HG03139 (cell line): ENCODE data around the gene COMMD4.
"Not testable (repeated sequence)": the region's sequence is repeated elsewhere in the genome, so short reads cannot be mapped to it uniquely, and the experiment has no call there.

Experiments used
- ATAC-seq: cut with Tn5 transposase; IDR thresholded peaks from one replicate; pipeline ENCODE4 v1.9.1; 2021; ENCODE audit not compliant: unreplicated experiment

COMMD4 gene

GRCh38 chr15:75369897-75370581 lies 34.2 kb downstream of the COMMD4 start:
- ATAC-seq: no peak

GRCh38 chr15:75371486-75371885 lies 35.6 kb downstream of the COMMD4 start:
- ATAC-seq: no peak

GRCh38 chr15:75371901-75372688 lies 36.2 kb downstream of the COMMD4 start:
- no peak for ATAC-seq

DNA sequence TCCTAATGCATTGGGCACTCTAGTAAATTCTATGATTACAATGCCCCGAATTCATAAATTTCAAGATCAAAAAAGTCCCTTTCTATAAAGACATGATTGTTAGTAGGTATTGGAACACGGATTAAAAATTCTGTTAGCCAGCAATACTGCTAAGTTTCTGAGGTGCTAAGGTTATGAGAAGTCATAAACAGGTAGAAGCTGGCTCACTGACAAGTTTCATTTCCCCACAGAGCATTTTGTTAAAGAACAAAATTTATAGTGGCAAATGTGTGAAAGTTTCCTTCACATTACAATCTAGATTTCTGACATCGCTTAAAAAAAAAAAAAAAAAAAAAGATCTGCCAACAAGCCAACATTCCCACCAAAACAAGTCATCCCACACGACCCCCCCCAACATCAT lies 44.9 kb downstream of the COMMD4 start:
- no peak for ATAC-seq

DNA sequence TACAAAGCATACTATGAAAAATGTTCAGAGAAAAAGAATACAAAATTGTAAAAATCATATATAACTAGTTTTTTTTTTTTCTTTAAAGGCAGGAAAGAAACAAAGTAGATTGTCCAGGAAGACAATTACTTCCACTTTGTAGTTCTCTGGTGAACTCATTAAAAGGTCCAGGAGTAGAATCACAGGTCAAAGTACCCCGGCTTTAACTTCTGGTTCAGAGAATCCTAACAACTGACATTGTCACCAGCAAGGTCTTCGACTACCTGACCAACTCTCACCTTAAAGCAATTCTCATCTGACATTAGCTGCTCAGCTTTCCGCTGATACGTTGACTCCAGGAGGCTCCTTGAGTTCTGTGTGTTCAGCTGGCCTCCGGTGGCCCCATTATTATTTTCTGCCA lies 48.1 kb downstream of the COMMD4 start:
- ATAC-seq: not testable (repeated sequence)
